K562 (cell line): ENCODE data around the gene TDRD10. TPM values are rescaled to one million over a fixed set of nuclear protein-coding genes. Genes with fewer than 3 reads are reported as not detected.

Experiments used
- ARID3A ChIP-seq: IDR thresholded peaks from 2 replicates; pipeline ENCODE4 v1.6.1; 2012; ENCODE audit warnings: low read depth, low read length, improper control_type of control experiment, borderline replicate concordance
- BRD4 ChIP-seq: fragments of 200-600 bp; sonication (generic); IDR thresholded peaks from 2 replicates; pipeline ENCODE4 v1.6.1; 2017; ENCODE audit warnings: inconsistent platforms
- CEBPB ChIP-seq: fragments of 450-650 bp; IDR thresholded peaks from 2 replicates; pipeline ENCODE4 v1.6.1; 2016; ENCODE audit warnings: missing genetic modification characterization, missing compliant biosample characterization
- CEBPG ChIP-seq, 3 experiments: fragments of 200-800 bp in 1 of 3; sonication (Bioruptor generic) in 1 of 3; sonication (generic) in 1 of 3; formaldehyde crosslinking in 1 of 3; IDR thresholded peaks in 2 of 3; conservative IDR thresholded peaks in 1 of 3; 2 replicates each; pipeline versions ENCODE4 v1.6.1 to v1.8.0; 2016 to 2022; ENCODE audit warnings: missing compliant biosample characterization in 2 of 3, missing genetic modification characterization in 2 of 3, mild to moderate bottlenecking in 1 of 3, missing genetic modification reagents in 1 of 3
- CREBBP ChIP-seq: IDR thresholded peaks from one replicate; pipeline ENCODE4 v1.6.1; 2012; ENCODE audit warnings: low read depth, mild to moderate bottlenecking, control low read depth, inconsistent platforms, low read length
- E2F4 ChIP-seq: sonication (generic); formaldehyde crosslinking; IDR thresholded peaks from 2 replicates; pipeline ENCODE4 v1.8.0; 2022; ENCODE audit warnings: mild to moderate bottlenecking, low read depth, missing genetic modification reagents
- FOSL1 ChIP-seq: fragments of 200-800 bp; sonication (Bioruptor generic); conservative IDR thresholded peaks from 2 replicates; pipeline ENCODE4 v1.6.1; 2016; ENCODE audit warnings: missing genetic modification characterization, missing compliant biosample characterization
- FOXK1 ChIP-seq: sonication (generic); formaldehyde crosslinking; IDR thresholded peaks from 2 replicates; pipeline ENCODE4 v1.8.0; 2022; ENCODE audit warnings: missing genetic modification reagents, mild to moderate bottlenecking, borderline replicate concordance
- HDAC2 ChIP-seq: fragments of 450-650 bp; IDR thresholded peaks from 2 replicates; pipeline ENCODE4 v1.6.1; 2016; ENCODE audit warnings: mild to moderate bottlenecking
- HES1 ChIP-seq: fragments of 450-650 bp; IDR thresholded peaks from 2 replicates; pipeline ENCODE4 v1.6.1; 2016; ENCODE audit warnings: low read depth, mild to moderate bottlenecking, moderate library complexity
- HNRNPL ChIP-seq: fragments of 200-400 bp; formaldehyde crosslinking; IDR thresholded peaks from 2 replicates; pipeline ENCODE4 v1.6.1; 2017; ENCODE audit warnings: low read depth, mild to moderate bottlenecking, low read length
- RBM34 ChIP-seq: fragments of 200-400 bp; formaldehyde crosslinking; IDR thresholded peaks from 2 replicates; pipeline ENCODE4 v1.6.1; 2018; ENCODE audit warnings: low read length, borderline replicate concordance; ENCODE audit not compliant: insufficient read depth
- SIN3B ChIP-seq: fragments of 450-650 bp; IDR thresholded peaks from 2 replicates; pipeline ENCODE4 v1.6.1; 2017; ENCODE audit warnings: low read depth, mild to moderate bottlenecking, moderate library complexity
- SMARCA4 ChIP-seq: fragments of 450-650 bp; IDR thresholded peaks from 2 replicates; pipeline ENCODE4 v1.6.1; 2016
- ZBTB8A ChIP-seq: fragments of 450-650 bp; IDR thresholded peaks from 2 replicates; pipeline ENCODE4 v1.6.1; 2018; ENCODE audit warnings: mild to moderate bottlenecking, moderate library complexity; ENCODE audit not compliant: partially characterized antibody
- ZNF280B ChIP-seq: fragments of 250-450 bp; sonication (Bioruptor Pico); IDR thresholded peaks from 2 replicates; pipeline ENCODE4 v1.5.1; 2021; ENCODE audit warnings: mild to moderate bottlenecking
- ZNF444 ChIP-seq: fragments of 250-450 bp; sonication (Bioruptor Pico); IDR thresholded peaks from 2 replicates; pipeline ENCODE4 v1.4.0; 2020; ENCODE audit warnings: mild to moderate bottlenecking, moderate library complexity
- ZNF592 ChIP-seq: fragments of 450-650 bp; IDR thresholded peaks from 2 replicates; pipeline ENCODE4 v1.6.1; 2017; ENCODE audit warnings: antibody characterized with exemption, mild to moderate bottlenecking
- ZNF707 ChIP-seq: fragments of 250-450 bp; sonication (Bioruptor Pico); conservative IDR thresholded peaks from 2 replicates; pipeline ENCODE4 v1.8.0; 2022; ENCODE audit warnings: inconsistent platforms, mild to moderate bottlenecking, moderate library complexity
- ZNF77 ChIP-seq: fragments of 250-450 bp; sonication (Bioruptor Pico); IDR thresholded peaks from 2 replicates; pipeline ENCODE4 v1.5.0; 2020
- polyA plus RNA-seq, 8 experiments: library from polyadenylated mRNA; depleted of rRNA in 4 of 8; stranded (reverse) in 5 of 8; unstranded in 3 of 8; fragments of >200 nt; fragmentation: Nextera tagmentation in 2 of 8; fragmentation: Illumina TruSeq in 1 of 8; extraction: Ambion mirVana in 2 of 8; extraction: Trizol in 1 of 8; gene quantifications; 2 replicates each; pipeline versions ENCODE4 v1.2.1 to v1.2.3, GENCODE V29; 2011 to 2014; ENCODE audit warnings: inconsistent platforms in 1 of 8, missing spikeins in 1 of 8
- total RNA-seq, 7 experiments: library from RNA; depleted of rRNA in 6 of 7; stranded (reverse); fragments of >200 nt in 6 of 7; fragmentation: Illumina TruSeq in 2 of 7; extraction: Trizol in 2 of 7; gene quantifications; 2 replicates each; pipeline versions ENCODE4 v1.2.1 to v1.2.3, GENCODE V29; 2011 to 2021; ENCODE audit warnings: low replicate concordance in 1 of 7

TDRD10 gene
- total and polyA plus RNA-seq, 9 of the 15 experiments (the other 6 are each of a cell fraction or from before 2014, with no cell fraction given), result not detected

- TF ChIP-seq ZBTB8A (no peak), ARID3A (no peak), ZNF592 (no peak), SIN3B (no peak), ZNF444 (CRISPR knock-in tag) (no peak), FOSL1 (tag) (no peak; the same call in 1 of the 2 replicates), E2F4 (CRISPR knock-in tag) (no peak), SMARCA4 (peak; percentile 58; the same call in 1 of the 2 replicates), RBM34 (no peak), CEBPB (no peak), ZNF77 (CRISPR knock-in tag) (no peak), BRD4 (no peak), HNRNPL (no peak), CEBPG (CRISPR knock-in tag; IDR thresholded peaks at IDR 0.05) (no peak), CEBPG (tag; conservative IDR thresholded peaks at IDR 0.05 in 1 of 2, IDR thresholded peaks at IDR 0.05 in 1 of 2) (no peak), ZNF280B (CRISPR knock-in tag) (no peak), HDAC2 (0 out of 2 replicates have a peak, but pooled peaks have one; percentile 32), ZNF707 (no peak), CREBBP (no peak), FOXK1 (CRISPR knock-in tag) (no peak), HES1 (no peak)
These were observed 11.7 kb upstream of the TDRD10 start (continued) for GRCh38 chr1:154490317-154490716.
